CD4-positive, alpha-beta T cell treated with Interferon alpha-2 for 1 hour (primary cell): Measurements from ENCODE around the gene SPIRE1.

ENCODE experiments used
- DNase-seq, 2 donors: peaks; one replicate each; pipeline ENCODE4 v3.0.0-alpha.2; 2020 to 2022

SPIRE1 gene

DNA sequence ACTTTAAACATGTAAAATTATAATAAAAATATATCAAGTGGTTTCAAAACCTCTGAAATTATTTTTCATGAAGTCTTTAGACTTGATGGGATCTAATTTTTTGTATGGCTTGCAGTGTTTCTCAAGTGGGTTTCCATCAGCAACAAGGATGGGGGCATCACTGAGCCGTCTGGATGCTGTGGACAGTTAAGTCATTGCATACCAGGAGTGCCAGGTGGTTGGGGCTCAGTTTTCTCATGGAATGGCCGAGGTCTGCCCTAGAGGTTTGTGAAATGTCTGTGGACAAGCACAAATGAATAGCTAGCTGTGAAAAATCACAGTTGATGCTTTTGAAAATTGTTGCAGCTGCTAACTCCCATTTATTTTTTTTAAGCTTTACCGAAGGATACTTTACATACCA, 248.4 kb downstream of the SPIRE1 start:
- no peak for DNase-seq

DNA sequence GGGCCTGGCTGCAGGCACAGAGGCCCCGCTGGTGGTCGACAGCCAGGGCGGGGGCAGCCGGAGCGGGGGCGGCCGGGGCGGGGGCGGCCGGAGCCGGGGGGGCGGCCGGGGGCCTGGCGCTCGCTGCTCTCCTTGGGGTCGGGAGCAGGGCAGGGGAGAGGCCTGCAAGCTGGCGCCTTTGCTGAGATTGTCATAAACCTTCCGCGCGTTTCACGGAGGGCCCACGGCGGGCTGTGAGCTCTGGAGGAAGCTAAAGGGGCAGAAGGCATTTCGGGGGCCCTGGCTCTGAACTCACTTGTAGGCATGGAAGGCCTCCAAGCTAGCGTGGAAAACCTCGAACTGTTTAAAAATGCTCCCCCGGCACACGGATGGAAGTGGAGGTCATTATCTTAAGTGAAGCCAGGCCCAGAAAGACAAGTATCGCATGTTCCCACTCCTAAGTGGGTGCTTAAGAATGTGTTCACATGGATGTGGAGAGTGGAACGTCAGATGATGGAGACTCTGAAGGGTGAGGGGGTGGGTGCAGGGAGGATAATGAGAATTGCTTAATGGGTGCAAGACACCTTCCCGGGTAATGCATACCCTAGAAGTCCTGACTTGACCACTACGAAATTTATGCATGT, 249.5 kb downstream of the SPIRE1 start:
- DNase-seq = no peak

DNA sequence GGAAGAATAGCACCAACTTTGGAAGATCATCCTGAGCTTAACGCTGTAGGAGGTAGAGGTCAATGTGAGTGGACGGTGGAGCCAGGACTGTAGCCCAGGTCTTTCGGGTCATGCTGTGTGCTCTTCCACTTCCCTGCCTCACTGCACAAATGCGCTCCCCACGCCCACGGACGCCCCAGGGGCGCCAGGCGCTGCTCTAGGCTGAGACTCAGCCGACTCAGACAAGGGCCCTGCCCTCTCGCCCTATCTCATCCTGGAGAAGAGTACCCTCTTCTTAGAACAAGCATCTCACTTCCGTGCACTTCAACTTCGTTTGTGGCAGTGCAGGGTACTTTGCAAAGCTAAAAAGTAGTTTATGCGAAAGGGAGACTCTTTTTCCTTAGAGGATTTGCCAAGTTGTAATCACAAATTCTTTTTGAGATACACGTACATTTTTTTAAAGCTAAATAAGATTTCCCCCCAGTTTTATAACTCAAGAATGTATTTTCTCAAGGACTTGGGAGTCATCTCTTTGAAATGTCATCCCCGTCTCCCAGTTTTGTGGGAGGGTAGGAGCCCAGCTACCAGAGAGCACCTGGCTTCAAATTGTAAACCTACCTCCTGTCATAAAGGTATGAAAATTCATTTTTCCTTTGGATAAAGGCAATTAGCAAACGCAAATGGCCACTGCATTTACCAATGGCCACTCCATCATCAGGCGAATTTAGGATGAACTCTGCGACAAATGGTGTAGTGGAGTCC, 251.4 kb downstream of the SPIRE1 start:
- DNase-seq = no peak

DNA sequence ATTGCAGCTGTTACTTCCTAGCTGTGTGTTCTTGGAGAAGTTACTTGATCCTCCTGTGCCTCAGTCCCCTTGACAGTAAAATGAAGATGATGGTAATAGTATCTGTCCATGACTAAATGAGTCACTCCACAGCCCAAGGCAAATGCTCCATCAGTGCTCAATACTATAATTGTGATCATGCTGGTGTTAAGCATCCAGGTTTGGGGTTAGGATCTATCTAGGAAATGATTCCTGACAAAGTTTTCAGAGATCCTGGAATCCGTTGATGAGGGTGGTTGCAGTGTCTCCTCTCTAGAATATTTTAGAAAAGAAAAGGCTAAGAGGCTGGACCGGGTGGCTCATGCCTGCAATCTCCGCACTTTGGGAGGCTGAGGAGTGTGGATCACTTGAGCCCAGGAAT, 252.8 kb downstream of the SPIRE1 start:
- DNase-seq = no peak

DNA sequence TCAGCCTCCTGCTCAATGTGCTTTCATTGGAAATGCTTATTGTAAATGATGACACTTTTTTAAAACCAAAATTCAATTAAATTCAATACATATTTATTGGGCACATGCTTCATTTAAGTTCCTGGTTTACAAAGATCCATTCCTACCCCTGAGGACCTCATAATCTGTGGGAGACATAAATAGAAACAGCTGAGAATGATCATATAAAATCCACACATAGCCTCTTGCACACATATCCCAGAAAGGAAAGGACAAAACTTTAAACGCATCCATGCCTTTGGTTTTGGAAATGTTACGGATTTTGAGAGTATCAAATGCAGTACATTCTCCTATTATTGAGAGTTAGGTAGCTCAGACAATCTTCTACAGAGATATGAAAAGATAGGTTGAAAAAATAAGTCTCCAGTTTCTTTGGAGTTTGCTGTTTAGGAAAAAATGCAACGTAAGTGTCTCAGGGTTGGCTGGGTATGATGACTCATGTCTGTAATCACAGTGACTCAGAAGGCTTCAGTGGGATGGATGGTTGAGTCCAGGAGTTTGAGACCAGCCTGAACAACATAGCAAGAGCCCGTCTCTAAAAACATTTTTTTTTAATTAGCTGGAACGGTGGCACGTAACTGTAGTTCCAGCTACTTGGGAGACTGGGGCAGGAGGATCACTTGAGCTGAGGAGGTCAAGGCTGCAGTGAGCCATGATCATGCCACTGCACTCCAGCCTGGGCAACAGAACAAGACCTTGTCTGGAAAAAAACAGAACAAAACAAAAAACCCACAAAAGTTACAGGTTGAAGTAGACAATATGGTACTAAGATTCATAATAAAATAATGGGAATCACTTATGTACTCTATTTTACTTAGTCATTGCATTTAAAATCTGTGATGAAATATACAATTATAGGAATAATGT, 254.1 kb downstream of the SPIRE1 start:
- DNase-seq = no peak

DNA sequence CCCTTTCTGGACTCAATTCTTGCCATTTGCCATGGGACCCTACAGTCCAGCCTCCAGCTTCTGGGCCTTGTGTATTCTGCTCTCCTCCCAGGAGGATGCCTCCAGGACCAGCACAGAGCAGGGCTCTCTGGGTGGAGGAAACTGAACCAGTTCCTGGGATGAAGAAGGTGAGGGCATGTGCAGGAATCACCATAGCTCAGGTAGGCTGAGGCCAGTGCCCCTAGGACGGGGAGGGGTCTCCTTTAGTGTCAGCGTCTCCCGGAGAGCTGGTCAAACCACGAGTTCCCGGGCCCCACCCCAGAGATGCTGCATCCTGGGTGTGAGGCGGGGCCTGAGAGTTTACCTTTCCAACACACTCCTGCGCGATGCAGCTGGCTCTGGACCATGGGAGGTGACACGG, 256.0 kb downstream of the SPIRE1 start:
- no peak for DNase-seq

DNA sequence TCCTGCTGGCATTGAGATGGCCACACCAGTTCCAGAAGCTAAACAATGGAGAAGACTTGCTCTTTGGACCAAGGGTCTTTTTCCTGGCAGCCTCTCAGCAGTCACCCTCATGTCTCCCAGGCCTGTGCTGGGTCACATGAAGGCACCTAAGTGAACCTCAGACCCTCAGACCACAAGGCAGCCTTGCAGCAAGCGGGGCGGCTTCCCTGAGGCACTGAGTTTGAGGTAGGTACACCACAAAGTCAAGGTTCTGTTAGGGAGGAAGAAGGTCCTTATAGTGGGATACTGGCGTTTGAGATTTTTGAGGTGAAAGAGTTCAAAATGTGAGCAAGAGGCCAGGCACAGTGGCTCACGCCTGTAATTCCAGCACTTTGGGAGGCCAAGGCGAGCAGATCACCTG, 258.7 kb downstream of the SPIRE1 start:
- DNase-seq = no peak

DNA sequence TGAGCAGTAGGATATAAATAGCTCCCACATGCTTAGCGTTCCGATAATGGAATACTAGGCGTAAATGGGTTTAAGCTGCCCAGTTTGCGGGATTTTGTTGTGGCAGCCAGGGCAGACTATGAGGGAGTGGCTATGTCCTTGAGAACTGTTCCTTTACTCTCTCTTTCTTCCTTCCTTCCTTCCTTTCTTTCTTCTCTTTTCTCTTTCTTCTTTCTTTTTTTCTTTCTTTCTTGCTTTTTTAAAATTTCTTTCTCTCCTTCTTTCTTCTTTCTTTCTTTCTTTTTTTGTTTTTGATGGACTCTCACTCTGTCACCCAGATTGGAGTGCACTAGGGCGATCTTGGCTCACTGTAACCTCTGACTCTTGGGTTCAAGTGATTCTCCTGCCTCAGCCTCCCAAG, 259.3 kb downstream of the SPIRE1 start:
- DNase-seq = no peak

DNA sequence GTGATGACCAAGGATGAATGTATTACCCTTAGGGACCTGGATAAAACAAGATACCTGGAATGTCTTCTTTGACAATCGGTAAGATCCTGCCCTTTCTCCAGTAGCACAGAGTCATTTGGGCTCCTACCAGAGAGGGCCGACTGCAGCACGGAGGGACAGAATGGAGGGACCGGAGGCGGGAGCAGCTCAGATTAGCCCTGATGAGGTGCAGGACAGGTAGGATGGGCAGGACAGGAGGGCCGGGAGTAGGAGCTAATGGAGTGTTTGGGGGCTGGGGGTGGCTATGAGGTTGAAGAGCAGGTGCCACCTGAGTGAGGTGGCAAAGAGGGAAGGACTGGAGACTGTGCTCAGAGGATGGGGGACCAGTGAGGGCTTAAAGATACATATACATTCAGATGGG, 260.1 kb downstream of the SPIRE1 start:
- no peak for DNase-seq

DNA sequence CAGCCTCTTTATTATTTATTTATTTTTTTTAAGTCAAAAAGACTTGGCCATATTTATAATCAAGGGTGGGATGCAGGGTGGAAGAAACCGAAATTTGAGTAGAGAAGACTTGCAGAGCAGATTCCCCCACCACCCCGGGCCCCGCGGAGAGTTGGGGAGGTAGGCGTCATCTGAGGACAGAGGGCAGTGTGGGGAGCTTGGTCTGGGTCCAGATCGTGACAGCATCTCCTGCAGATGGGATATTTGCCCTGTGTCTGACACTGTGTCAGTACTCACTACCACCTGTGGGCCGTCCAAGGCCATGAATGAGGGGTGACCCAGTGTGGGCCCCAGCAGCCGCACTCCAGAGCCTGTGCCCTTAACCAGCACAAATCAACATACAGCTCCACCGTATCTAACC, 260.7 kb downstream of the SPIRE1 start:
- no peak for DNase-seq
